GM18499 (cell line): ENCODE results near the gene TTC33.

Experiments used
- ATAC-seq: cut with Tn5 transposase; IDR thresholded peaks from one replicate; pipeline ENCODE4 v1.9.1; 2021; ENCODE audit warnings: moderate number of reproducible peaks; ENCODE audit not compliant: insufficient read depth, unreplicated experiment

Gene TTC33

GRCh38 chr5:40622463-40623252 lies 133.1 kb downstream of the TTC33 start:
- no peak for ATAC-seq

- ATAC-seq: no peak
Measured at GRCh38 chr5:40619421-40619820, 136.3 kb downstream of the TTC33 start.

- ATAC-seq: no peak
Measured at GRCh38 chr5:40618926-40619325, 136.8 kb downstream of the TTC33 start.

- ATAC-seq: no peak
Measured at GRCh38 chr5:40616781-40617180, 139.0 kb downstream of the TTC33 start.

- ATAC-seq: no peak
Measured at GRCh38 chr5:40615586-40616170, 140.1 kb downstream of the TTC33 start.

GRCh38 chr5:40614923-40615585 lies 140.7 kb downstream of the TTC33 start:
- ATAC-seq: no peak

GRCh38 chr5:40614466-40614865 lies 141.3 kb downstream of the TTC33 start:
- no peak for ATAC-seq

- no peak for ATAC-seq
Measured at GRCh38 chr5:40607202-40607601, 148.6 kb downstream of the TTC33 start.

GRCh38 chr5:40606077-40606765 lies 149.5 kb downstream of the TTC33 start:
- ATAC-seq: no peak

- no peak for ATAC-seq
Measured at GRCh38 chr5:40605295-40605958, 150.3 kb downstream of the TTC33 start.

- ATAC-seq: no peak
Measured at GRCh38 chr5:40603378-40603777, 152.4 kb downstream of the TTC33 start.

GRCh38 chr5:40601198-40601868 lies 154.4 kb downstream of the TTC33 start:
- ATAC-seq: no peak

GRCh38 chr5:40600383-40600782 lies 155.4 kb downstream of the TTC33 start:
- no peak for ATAC-seq

GRCh38 chr5:40599676-40600075 lies 156.1 kb downstream of the TTC33 start:
- no peak for ATAC-seq

GRCh38 chr5:40594811-40595210 lies 160.9 kb downstream of the TTC33 start:
- ATAC-seq: no peak

GRCh38 chr5:40591727-40592396 lies 163.9 kb downstream of the TTC33 start:
- ATAC-seq: peak; percentile 91

GRCh38 chr5:40587376-40587775 lies 168.4 kb downstream of the TTC33 start:
- ATAC-seq: no peak

GRCh38 chr5:40585537-40586267 lies 170.1 kb downstream of the TTC33 start:
- ATAC-seq: no peak

GRCh38 chr5:40584054-40584453 lies 171.7 kb downstream of the TTC33 start:
- no peak for ATAC-seq
